DOHH2 (cell line): ENCODE measurements around the gene ATP13A2.

Source experiments
- H3F3A ChIP-seq: fragments of 200-600 bp; sonication (generic), shearing (Covaris generic); 2 replicates; pipeline ENCODE4 v1.6.0; 2016; ENCODE audit warnings: antibody characterized with exemption, mild to moderate bottlenecking; ENCODE audit not compliant: control insufficient read depth, insufficient read depth
- H3K27ac ChIP-seq: fragments of 200-600 bp; sonication (generic); 2 replicates; pipeline ENCODE4 v1.5.1; 2014; ENCODE audit warnings: low read depth, mild to moderate bottlenecking, low read length, moderate library complexity
- H3K27me3 ChIP-seq: fragments of 200-600 bp; sonication (generic); 2 replicates; pipeline ENCODE4 v1.6.1; 2014; ENCODE audit warnings: mild to moderate bottlenecking, low read length, mixed read lengths; ENCODE audit not compliant: control insufficient read depth
- H3K36me3 ChIP-seq: fragments of 200-600 bp; sonication (generic); 2 replicates; pipeline ENCODE4 v1.6.1; 2014; ENCODE audit warnings: mild to moderate bottlenecking, low read length, moderate library complexity, mixed read lengths; ENCODE audit not compliant: control insufficient read depth
- H3K4me1 ChIP-seq: fragments of 200-600 bp; sonication (generic); 2 replicates; pipeline ENCODE4 v1.6.1; 2014; ENCODE audit warnings: mild to moderate bottlenecking, low read length, mixed read lengths; ENCODE audit not compliant: control insufficient read depth
- H3K4me2 ChIP-seq: fragments of 200-600 bp; sonication (generic); 2 replicates; pipeline ENCODE4 v1.6.0; 2014; ENCODE audit warnings: mild to moderate bottlenecking, low read length, moderate library complexity
- H3K4me3 ChIP-seq: fragments of 200-600 bp; sonication (generic); 2 replicates; pipeline ENCODE4 v1.5.1; 2014; ENCODE audit warnings: mild to moderate bottlenecking, low read length, mixed read lengths
- H3K79me2 ChIP-seq: fragments of 200-600 bp; sonication (generic); 2 replicates; pipeline ENCODE4 v1.6.1; 2014; ENCODE audit warnings: mild to moderate bottlenecking, low read length, mixed read lengths; ENCODE audit not compliant: control insufficient read depth
- H3K9me2 ChIP-seq: fragments of 200-600 bp; sonication (generic); replicated peaks from 2 replicates; pipeline ENCODE4 v1.6.1; 2014; ENCODE audit warnings: mild to moderate bottlenecking, low read length, mixed read lengths; ENCODE audit not compliant: control insufficient read depth
- H3K9me3 ChIP-seq: fragments of 200-600 bp; sonication (generic); 2 replicates; pipeline ENCODE4 v1.6.1; 2014; ENCODE audit warnings: antibody characterized with exemption, low read length, mixed read lengths; ENCODE audit not compliant: control insufficient read depth, insufficient read depth
- H4K20me1 ChIP-seq: fragments of 200-600 bp; sonication (generic); 2 replicates; pipeline ENCODE4 v1.6.0; 2014; ENCODE audit warnings: low read depth, mild to moderate bottlenecking, antibody characterized with exemption, low read length, moderate library complexity; ENCODE audit not compliant: control insufficient read depth, insufficient read depth
- EZH2phosphoT487 ChIP-seq: fragments of 200-600 bp; sonication (generic); IDR thresholded peaks from 2 replicates; pipeline ENCODE4 v1.6.1; 2017; ENCODE audit warnings: borderline replicate concordance, mild to moderate bottlenecking, antibody characterized with exemption, low read length, moderate library complexity, mixed read lengths
- TF ChIP-seq, protein P1 (sequence below): fragments of 200-600 bp; sonication (generic); IDR thresholded peaks from one replicate; pipeline ENCODE4 v1.5.1; 2014; ENCODE audit warnings: antibody characterized with exemption, mild to moderate bottlenecking, low read depth, low read length; ENCODE audit not compliant: poor library complexity, severe bottlenecking

ATP13A2 gene

GRCh38 chr1:17002524-17002902 is 9.2 kb downstream of the ATP13A2 start:
- Histone ChIP-seq H3K27me3 (no peaks in the 10 kb centered on the region), H3K9me2 (no peaks in the 10 kb centered on the region), H3K4me2 (no peak overlapping the region), H3F3A (no peaks in the 10 kb centered on the region), H3K79me2 (no peaks in the 10 kb centered on the region), H3K4me1 (no peaks in the 10 kb centered on the region), H3K27ac (no peak overlapping the region), H3K9me3 (no peaks in the 10 kb centered on the region), H4K20me1 (no peaks in the 10 kb centered on the region), H3K4me3 (no peak overlapping the region), H3K36me3 (peaks cover 8% of the 10 kb centered on the region; the same call in 1 of the 2 replicates)
- TF ChIP-seq, protein P1, sequence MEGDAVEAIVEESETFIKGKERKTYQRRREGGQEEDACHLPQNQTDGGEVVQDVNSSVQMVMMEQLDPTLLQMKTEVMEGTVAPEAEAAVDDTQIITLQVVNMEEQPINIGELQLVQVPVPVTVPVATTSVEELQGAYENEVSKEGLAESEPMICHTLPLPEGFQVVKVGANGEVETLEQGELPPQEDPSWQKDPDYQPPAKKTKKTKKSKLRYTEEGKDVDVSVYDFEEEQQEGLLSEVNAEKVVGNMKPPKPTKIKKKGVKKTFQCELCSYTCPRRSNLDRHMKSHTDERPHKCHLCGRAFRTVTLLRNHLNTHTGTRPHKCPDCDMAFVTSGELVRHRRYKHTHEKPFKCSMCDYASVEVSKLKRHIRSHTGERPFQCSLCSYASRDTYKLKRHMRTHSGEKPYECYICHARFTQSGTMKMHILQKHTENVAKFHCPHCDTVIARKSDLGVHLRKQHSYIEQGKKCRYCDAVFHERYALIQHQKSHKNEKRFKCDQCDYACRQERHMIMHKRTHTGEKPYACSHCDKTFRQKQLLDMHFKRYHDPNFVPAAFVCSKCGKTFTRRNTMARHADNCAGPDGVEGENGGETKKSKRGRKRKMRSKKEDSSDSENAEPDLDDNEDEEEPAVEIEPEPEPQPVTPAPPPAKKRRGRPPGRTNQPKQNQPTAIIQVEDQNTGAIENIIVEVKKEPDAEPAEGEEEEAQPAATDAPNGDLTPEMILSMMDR, result no peak
- TF ChIP-seq EZH2phosphoT487, result no peak

GRCh38 chr1:17001760-17002523 is 9.8 kb downstream of the ATP13A2 start:
- no peaks in the 10 kb centered on the region for H3K27me3 ChIP-seq
- peaks cover 8% of the 10 kb centered on the region; the same call in 1 of the 2 replicates for H3K36me3 ChIP-seq
- no peaks in the 10 kb centered on the region for H3K4me1 ChIP-seq
- H3K4me3 ChIP-seq, result no peak overlapping the region
- no peaks in the 10 kb centered on the region for H3K9me2 ChIP-seq
- no peaks in the 10 kb centered on the region for H3K79me2 ChIP-seq
- H3K27ac ChIP-seq, result no peak overlapping the region
- H3K9me3 ChIP-seq, result no peaks in the 10 kb centered on the region
- TF ChIP-seq EZH2phosphoT487, result no peak
- TF ChIP-seq, protein P1, result no peak
- H3K4me2 ChIP-seq, result no peak overlapping the region
- no peaks in the 10 kb centered on the region for H3F3A ChIP-seq
- no peaks in the 10 kb centered on the region for H4K20me1 ChIP-seq

GRCh38 chr1:16999863-17000262 is 11.9 kb downstream of the ATP13A2 start:
- TF ChIP-seq, protein P1, result no peak
- no peak for TF ChIP-seq EZH2phosphoT487
- H3F3A ChIP-seq, result no peaks in the 10 kb centered on the region
- no peaks in the 10 kb centered on the region for H3K9me2 ChIP-seq
- no peak overlapping the region for H3K4me3 ChIP-seq
- H4K20me1 ChIP-seq, result no peaks in the 10 kb centered on the region
- no peaks in the 10 kb centered on the region for H3K27me3 ChIP-seq
- no peaks in the 10 kb centered on the region for H3K79me2 ChIP-seq
- no peak overlapping the region for H3K27ac ChIP-seq
- H3K4me2 ChIP-seq, result no peak overlapping the region
- H3K9me3 ChIP-seq, result no peaks in the 10 kb centered on the region
- H3K4me1 ChIP-seq, result no peaks in the 10 kb centered on the region
- peaks cover 8% of the 10 kb centered on the region; the same call in 1 of the 2 replicates for H3K36me3 ChIP-seq
